HG02938 (cell line): ENCODE measurements around the gene COL23A1.
A peak's percentile ranks its signal among the peaks of the same experiment; 100 is the strongest.
"Not testable (repeated sequence)": the region's sequence is repeated elsewhere in the genome, so short reads cannot be mapped to it uniquely, and the experiment has no call there.

Experiments used
- ATAC-seq: cut with Tn5 transposase; IDR thresholded peaks from one replicate; pipeline ENCODE4 v1.9.1; 2021; ENCODE audit warnings: mild to moderate bottlenecking, moderate library complexity; ENCODE audit not compliant: unreplicated experiment

The COL23A1 gene

GRCh38 chr5:178206166-178207101 is 383.8 kb downstream of the COL23A1 start:
- ATAC-seq: no peak

DNA sequence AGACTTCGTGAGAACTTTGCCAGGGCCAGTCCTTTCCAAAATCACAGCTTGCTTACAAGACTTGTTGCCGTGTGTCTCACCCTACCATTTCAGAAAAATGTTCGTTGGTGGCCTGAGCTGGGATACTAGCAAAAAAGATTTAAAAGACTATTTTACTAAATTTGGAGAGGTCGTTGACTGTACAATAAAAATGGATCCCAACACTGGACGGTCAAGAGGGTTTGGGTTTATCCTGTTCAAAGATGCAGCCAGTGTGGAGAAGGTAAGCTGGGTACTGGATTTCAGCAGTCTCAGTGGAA is 384.5 kb downstream of the COL23A1 start:
- no peak for ATAC-seq

DNA sequence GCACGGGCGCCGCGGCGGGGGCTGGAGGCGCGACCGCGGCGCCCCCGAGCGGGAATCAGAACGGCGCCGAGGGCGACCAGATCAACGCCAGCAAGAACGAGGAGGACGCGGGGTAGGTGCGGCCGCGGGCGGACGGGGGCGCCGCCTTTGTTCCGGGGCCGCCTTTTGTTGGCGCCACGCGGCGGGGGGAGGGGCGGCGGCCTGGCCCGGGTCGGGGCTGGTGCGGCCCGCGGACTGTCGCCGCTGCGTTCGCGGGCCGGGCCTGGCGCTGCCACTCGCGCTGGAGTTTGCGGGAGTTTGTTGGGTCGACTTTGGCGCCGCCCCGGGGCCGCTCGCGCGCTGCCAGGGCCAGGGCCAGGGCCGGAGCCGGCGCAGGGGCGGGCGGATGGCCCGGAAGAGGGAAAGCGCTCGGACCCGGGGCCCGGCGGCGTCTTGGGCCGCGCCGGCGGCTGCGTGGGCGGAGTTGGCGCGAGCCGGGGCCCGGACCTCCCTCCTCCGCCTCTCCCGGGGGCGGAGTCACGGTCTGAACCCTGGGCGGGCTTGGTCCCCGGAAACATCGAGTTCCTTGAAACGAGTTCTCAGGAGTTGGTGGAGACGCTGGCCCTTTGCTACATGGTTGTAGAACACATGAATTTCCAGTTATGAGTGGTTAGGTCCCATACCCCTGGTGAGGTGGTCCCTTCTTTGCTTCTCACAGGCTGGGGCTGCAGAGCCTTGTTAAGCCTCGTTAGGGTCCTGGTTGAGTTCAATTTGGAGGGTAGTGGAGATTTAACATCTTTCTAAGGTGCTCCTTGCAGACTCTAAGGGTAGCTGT is 385.1 kb downstream of the COL23A1 start:
- peak; percentile 40 for ATAC-seq

- peak; percentile 84 for ATAC-seq
These were observed 385.8 kb downstream of the COL23A1 start, which contains the start of gene HNRNPAB for GRCh38 chr5:178204182-178204934. Gene HNRNPAB (plus strand): TSS chr5:178204533. CDS start chr5:178204838, 305 bp downstream.

DNA sequence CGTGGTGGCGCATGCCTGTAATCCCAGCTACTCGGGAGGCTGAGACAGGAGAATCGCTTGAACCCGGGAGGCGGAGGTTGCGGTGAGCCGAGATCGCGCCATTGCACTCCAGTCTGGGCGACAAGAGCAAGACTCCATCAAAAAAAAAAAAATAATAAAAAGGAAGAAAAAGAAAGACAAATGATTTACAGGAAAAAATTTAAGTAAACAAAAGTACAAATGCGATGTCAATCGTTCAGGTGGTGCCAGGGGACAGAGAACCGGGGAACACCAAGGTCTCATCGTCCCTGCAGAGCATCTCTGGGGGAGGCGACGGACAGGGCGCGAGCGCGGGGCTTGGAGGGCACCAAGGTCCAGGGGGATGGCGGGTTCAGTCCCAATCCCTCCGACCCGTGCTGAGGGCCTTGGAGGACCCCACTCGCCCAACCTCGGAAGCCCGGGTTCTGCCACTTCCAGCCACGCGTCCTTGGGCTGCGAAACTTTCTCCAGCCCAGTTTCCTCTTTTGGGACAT is 386.5 kb downstream of the COL23A1 start:
- ATAC-seq: no peak

GRCh38 chr5:178202541-178202940 is 387.7 kb downstream of the COL23A1 start:
- ATAC-seq: no peak

GRCh38 chr5:178201927-178202235 is 388.3 kb downstream of the COL23A1 start:
- no peak for ATAC-seq

- no peak for ATAC-seq
These were observed 388.8 kb downstream of the COL23A1 start for GRCh38 chr5:178201221-178201926.

- no peak for ATAC-seq
These were observed 390.4 kb downstream of the COL23A1 start for GRCh38 chr5:178199581-178200434.

DNA sequence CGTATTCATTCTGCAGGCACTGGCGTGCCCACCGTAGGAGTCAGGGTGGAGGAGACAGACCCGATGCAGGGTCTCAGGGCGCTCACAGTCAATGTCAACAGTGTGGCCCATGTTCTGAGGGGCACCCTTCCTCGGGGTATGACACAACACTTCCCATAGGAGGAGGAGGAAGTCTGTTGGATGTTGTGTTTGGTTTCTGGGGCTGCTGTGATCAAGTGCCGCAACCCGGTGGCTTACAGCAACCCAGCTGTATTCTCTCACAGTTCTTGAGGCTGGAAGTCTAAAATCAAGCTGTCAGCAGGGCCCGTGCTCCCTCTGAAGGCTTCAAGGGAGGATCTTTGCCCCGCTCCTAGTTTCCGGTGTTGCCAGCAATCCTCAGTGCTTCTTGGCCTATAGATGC is 391.5 kb downstream of the COL23A1 start:
- no peak for ATAC-seq

DNA sequence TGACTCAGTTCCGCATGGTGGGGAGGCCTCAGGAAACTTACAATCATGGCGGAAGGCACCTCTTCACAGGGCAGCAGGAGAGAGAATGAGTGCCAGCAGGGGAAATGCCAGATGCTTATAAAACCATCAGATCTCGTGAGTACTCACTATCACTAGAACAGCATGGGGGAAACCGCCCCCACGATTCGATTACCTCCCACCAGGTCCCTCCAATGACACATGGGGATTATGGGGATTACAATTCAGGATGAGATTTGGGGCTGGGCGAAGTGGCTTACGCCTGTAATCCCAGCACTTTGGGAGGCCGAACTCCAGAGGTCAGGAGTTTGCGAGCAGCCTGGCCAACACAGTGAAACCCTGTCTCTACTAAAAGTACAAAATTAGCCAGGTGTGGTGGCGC is 392.0 kb downstream of the COL23A1 start:
- ATAC-seq: not testable (repeated sequence)

GRCh38 chr5:178196986-178197385 is 393.2 kb downstream of the COL23A1 start:
- ATAC-seq: no peak

GRCh38 chr5:178196281-178196812 is 393.8 kb downstream of the COL23A1 start:
- no peak for ATAC-seq

DNA sequence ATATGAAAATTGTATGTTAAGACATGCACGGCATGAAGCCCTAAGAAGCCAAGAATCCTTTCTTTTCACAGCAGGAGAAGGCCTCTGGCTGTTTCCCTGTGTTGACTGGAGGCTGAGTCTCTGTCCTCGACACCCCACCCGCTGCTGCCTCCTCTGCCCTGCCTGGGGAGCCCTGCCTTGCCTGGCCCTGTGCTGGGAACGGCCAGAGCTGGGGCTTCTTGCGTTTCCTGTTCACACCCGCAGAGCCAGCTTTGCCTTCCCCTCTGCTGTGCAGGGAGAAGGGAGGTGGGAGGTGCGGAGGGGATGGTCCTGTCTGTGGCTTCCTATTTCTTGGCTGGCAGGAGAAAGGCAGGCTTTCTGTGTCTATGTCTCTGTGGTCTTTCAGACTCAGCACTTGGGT is 396.2 kb downstream of the COL23A1 start:
- ATAC-seq: no peak

DNA sequence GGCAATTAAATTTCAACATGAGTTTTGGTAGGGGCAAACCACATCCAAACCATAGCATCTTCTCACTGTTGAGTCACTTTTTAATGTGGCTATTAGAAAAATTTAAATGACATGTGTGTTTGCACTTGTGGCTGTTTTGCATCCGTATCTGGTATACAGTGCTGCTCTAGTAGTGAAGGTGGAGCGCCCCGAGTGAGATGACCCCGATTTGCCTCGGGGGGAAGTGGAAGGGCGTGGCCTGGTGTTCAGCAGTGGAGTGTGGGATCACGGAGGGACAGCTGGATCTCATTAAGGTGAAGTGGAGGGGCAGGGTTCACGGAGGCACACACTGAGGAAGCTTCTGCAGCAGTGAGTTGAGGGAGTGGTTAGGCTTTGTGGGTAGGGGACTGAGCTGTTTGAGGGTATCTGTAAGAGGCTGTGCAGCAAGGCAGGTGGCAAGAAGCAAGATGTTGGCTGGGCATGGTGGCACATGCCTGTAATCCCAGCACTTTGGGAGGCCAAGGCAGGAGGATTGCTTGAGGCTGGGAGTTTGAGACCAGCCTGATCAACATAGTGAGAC is 396.9 kb downstream of the COL23A1 start:
- ATAC-seq: no peak

DNA sequence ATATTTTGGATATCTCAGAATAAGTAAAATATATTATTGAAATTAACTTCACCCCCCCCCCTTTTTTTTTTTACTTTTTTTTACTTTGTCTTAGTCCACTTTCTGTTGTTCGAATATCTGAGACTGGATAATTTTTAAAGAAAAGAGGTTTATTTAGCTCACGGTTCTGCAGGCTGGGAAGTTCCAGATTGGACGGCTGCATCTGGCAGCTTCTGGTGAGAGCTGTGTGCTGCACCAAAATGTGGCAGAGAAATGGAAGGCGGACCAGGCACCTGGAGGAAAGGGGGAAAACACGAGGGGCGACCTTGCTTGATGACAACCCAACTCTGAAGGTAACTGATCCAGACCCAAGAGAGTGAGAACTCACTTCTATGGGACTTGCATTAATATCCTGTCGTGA is 397.4 kb downstream of the COL23A1 start:
- no peak for ATAC-seq

DNA sequence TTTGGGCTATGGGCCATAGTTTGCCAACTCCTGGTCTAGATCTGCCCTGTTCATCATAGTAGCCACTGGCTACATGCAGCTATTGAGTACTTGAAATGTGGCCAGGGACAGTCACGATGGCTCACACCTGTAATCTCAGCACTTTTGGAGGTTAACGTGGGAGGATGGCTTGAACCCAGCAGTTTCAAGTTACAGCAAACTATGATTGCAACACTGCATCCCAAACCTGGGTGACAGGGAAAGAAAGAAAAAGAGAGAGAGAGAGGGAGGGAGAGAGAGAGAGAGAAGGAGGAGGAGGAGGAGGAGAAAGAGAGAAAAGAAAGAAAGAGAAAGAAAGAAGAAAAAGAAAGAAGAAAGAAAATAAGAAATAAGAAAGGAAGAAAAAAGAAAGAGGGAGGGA is 397.9 kb downstream of the COL23A1 start:
- ATAC-seq: no peak

GRCh38 chr5:178191661-178192060 is 398.5 kb downstream of the COL23A1 start:
- no peak for ATAC-seq

GRCh38 chr5:178189433-178189832 is 400.8 kb downstream of the COL23A1 start:
- ATAC-seq: no peak
